ENCODE data around the gene PLXDC1.

Gene PLXDC1

DNA sequence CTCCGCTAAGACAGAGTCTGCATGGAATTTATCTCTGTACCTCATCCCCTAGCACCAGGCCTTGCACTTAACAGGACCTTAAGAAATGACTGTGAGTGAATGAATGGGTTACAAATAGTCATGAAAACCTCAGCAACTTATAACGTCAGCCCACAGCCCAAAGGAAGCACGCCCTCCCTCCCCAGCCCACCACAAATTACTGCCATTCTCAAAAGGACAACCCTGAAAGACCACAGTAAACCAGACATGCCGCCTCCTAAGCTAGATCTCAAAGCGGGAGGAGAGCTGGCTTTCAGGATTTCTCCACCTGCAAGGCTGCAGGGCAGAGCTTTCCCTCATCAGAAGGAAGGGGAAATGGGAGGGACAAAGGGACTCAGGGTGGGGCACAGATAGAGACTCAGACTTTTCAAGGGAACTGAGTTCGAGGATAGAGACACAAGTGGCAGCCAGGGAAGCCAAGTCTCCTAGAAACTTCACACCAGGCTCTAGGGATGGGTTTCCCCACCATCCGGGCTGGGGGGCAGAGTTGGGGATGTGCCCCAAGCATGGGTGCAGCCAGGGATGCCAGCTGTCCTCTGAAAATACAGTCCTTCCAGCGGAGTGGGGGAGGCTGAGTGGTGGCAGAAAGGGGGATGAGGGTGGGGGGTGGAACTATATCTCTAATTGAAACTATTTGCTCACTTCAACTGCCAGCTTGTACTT is 56.7 kb downstream of the PLXDC1 start:
- DNase-seq: no peak

DNA sequence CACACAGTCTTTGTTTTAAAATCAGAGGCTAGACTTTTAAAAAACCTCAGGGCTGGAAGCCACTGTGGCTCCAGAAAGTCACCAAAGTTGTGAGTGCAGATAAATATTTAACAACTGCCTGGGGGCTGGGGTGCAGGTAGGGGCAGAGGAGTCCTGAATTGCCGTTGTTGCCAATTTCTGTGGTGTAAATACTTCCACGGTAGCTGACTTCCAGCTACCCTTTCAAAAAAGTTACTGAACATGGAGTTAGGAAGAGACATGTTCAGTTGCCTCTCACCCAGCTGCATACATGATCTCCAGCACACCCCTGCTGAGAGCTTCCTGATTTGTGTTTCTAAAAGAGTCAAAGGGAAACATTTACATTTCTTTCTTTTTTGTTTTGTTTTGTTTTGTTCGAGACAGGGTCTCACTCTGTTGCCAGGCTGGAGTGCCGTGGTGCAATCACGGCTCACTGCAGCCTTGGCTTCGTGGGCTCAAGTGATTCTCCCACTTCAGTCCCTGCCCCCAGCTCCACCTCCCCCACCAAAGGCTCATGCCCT is 58.7 kb downstream of the PLXDC1 start:
- DNase-seq: no peak

DNA sequence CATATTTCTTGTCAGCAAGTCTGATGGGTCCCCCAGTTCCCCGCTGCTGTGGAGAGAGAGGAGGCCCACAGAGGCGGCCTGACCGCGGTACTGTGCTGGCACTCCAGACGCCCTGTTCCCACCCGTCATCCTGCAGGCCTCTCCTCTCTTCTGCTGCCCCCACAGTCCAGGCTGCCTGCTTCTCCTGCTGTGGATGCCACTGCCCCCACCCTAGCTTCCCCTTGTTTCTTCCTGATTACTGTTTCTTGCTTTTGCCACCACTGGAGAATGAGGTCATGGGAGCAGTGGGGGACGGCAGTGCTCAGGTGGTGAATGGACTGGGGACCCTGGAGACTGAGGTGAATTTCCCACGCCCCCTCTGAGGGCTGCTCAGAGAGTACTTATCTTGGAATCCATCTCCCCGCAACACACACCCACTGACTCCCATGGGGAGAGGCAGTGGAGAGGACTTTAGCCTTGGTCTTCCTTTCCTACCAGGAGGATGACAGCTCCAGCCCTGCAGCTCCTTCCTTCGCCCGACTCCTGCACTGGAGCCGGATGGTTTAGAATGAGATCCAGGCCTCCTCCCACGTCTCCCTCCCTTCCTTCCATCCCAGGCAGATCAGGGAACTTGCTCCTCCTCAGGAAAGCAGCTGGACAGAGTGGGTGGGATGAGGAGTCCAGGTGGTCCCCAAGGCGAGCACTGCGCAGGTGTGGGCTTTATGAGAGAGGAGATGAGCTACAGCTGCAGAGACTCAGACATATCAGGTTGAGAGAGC is 60.4 kb downstream of the PLXDC1 start:
- DNase-seq: no peak

DNA sequence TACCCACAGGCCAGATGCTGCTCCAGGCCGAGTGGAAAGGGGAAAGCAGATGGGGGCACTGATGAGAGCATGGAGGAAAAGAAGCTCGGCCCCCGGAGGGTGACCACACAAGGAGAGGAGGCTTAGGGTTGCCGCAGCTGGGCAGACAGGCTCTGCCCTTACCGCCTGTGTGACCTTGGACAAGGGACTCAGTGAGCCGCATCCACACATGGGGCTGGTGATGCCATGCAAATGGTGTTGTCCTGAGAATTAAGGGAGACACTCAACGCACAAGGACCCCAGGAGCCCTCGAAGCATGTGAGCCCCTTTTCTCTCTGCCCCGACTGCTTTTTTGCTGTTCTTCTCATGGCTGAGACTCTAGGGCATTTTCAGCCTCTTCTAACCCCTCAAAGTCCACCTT is 61.0 kb downstream of the PLXDC1 start:
- DNase-seq: no peak

DNA sequence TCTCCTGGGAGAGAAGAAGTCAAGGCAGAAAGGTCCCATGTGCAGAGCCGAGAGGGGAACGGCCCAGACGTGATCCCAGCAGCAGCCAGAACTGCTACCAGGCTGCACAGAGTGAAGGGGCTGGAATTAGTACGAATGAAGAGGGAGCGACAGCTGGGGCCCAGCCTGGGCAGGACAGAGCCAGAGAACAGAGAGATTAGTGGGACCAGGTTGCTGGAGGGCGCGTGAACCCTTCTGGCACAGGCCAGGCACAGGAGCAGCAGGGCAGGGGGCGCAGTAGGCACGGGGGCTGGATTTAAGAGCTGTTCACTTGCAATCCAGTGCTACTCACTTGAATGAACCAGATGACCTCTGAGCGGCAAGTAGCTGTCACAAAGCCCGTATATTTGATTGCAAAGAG is 66.9 kb downstream of the PLXDC1 start:
- DNase-seq: no peak

DNA sequence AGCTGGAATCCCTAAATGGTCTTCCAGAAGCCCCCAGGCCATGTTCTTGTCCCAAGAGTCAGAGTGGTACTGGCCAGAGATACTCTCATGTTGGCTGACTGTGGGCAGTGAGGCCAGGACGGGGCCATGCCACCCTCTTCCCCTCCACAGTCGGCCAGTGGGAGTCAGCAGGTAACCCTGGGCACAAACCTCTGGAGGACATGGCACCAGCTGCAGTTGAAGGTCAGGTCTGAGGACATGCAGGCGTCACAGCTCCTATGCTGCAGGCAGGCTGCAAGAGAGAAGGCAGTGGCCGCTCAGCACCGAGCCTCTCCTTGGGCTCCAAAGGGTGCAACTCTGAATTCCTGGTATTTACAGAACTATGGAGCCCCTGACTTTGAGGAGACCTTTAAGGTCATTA is 68.2 kb downstream of the PLXDC1 start:
- no peak for DNase-seq

DNA sequence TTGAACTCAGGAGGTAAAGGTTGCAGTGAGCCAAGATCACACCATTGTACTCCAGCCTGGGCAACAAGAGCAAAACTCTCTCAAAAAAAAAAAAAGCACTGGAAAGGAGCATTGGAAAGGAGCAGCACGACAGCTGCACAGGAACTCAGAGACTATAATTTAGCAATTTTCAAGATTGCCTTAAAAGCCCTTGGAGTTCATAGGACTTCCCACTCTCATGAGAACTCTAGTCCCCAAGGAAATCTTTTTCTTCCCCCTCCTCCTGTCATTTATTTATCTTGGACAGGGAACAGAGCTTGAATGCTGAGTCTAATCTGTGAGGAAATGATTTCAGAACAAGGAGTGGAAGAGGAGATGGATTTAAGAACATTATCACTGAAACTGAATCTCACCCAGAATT is 69.0 kb downstream of the PLXDC1 start:
- DNase-seq: no peak

DNA sequence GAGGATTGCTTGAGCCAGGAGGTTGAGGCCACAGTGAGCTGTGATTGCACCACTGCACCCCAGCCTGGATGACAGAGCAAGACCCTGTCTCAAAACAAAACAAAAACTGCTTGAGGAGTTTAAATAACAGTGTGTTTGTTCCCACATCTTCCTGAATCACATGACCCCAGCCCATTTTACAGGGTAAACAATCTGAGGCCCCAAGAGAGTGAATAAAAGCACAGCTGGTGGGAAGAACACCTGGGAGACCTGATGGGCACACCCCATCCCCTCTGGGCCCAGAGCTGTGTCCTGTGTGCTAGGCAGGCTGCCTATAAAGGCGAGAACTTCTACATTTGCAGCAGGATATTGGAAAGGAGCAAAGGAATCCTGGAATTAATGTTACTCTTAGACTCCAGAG is 69.6 kb downstream of the PLXDC1 start:
- DNase-seq: no peak

DNA sequence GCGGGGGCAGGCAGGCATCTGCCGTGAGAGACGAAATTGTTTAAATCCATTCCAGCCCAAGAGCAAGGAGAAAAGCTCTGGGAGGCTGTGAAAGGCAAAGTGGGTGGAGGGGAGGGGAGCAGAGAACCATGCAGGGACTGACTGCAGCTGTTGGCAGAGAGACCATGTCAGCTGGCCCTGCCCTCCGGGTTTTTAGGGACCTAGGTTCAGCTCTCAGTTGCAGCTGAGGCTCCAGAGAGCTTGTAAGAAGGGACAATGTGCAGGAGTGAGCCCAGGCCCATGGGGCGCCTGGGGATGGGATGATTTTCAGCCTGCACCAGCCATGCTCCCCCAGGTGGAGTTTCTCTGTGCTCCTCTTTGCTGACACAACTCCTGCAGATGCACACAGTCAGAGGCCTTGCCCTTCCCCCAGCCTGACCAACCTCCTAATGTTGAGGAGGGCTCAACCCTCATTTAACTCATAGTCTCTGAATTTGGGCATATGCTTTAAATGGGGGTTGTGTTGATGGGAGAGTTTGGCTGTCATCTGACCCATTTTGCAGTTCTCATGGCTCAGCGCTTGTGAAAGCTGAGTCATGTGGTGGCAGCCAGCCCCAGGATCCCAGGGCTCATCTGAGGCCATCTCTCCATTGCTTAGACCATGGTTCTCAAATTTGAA is 70.9 kb downstream of the PLXDC1 start:
- DNase-seq: no peak

DNA sequence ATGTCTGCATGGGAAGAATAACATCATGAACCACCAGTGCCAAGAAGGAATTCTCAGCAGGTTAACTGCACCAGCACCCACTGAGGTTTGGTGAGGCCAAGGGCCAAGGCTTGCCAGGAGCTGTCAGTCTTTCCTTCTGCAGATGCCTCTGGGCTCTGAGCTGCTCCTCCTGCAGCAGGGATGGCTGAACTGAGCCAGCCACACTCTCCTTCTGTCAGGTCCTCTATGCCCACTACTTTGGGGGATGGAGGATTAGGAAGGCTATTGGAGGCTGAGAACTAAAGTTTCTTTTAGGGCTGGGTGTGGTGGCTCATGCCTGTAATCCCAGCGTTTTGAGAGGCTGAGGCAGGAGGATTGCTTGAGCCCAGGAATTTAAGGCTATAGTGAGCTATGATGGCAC is 71.6 kb downstream of the PLXDC1 start:
- no peak for DNase-seq

DNA sequence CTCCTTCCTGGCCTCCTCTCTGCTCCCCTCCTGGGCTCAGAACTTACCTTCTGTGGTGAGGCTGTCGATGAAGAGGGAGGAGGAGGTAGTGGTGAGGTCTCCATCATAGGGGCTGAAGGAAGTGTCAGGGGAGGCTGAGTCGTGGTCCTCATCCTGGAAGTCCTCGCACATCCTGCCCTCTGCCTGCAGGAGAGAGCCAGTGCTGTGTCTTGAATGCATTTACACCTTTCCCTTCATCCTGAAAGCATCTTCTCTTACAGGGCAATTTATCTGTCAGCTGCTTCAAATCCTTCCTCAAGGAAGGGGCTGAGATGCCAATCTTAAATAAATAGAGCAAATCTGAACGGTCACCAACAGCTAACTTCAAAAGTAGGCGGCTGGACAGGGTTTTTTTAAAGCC is 73.6 kb downstream of the PLXDC1 start:
- no peak for DNase-seq

DNA sequence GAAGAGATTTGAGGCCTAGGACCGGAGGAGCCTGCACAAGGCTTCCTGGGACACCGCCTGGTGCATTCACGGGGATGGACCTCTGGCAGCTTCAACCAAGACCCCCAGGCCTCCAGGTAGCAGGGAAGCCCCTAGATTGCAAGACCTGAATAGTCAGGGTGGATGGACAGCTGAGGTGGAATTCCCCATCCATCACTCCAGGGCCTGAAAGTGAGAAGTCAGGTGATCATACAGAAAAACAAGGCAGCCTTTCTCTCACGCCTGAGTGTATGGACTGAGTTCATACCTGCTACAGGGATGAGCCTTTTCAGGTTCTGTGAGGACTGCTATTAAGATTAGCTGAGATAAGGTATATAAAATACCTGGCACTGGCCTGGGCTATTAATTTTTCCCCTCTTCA is 74.2 kb downstream of the PLXDC1 start:
- DNase-seq: no peak

DNA sequence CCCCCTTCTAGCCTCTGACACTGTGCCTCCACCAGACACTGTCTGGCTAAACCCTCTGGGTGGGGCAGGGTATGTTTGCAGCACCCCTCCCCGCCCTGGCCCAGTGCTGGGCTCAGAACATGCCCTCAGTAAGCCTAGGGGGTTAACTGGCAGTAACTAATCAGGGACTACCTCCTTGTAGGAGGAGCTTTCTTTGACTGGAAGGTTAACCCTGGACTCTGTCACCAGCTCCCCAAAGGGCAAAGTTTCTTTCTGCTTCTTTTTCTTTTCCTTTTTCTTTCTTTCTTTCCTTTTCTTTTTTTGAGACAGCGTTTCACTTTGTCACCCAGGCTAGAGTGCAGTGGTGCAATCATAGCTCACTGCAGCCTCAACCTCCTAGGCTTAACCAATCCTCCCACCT is 76.8 kb downstream of the PLXDC1 start:
- DNase-seq: no peak

DNA sequence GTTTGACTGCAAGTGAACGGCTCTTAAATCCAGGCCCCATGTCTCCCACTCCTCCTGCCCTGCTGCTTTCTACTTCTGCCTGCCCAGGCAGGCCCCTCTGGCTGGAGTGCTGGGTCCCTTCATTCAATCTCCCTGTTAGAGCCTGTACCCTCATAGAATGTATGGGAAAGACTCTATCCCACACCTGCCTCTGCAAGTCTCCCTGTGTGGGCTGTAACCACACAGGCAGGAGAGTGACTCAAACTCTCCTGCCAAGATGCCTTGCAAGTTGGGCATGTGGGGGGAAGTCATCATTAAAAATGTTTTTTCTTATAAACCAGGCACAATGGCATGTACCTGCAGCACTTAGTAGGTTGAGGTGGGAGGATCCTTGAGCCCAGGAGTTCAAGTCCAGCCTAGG is 77.5 kb downstream of the PLXDC1 start:
- DNase-seq: no peak

DNA sequence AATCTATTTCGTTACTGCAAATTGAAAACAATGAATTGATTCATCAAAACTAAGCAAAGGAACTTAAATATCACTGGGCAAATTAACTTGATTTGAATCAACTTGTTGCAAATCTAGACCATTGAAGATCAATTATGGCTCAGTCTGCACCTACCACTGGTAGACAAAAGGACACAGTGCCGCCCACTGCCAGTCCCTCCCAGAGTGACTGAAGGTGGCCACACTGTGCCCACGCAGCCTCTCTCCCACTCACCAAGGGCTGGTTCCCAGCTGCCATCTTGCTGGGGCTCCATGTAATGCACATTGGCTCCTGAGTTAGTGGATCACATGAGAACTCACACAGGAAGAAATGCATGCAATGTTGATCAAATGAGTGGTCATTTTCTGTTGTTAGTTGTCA is 78.1 kb downstream of the PLXDC1 start:
- no peak for DNase-seq

DNA sequence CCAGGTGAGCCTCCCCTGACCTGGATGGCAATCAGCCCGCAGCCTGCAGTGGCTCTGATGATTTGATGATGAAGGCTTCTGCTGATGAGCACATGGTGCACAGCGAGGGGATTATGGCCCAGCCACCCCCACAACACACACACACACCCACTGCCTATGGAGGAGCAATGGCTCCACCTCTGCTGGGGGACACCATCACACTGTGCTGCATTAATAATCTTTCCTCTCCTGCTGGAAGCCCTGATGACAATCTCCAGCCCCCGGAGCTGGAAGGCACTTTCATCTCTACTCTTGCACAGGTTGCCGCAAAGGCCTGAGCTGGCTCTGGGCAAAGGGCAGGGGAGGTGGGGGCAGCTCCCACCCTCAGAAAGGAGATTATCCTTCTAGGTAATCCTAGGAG is 79.9 kb downstream of the PLXDC1 start:
- no peak for DNase-seq

DNA sequence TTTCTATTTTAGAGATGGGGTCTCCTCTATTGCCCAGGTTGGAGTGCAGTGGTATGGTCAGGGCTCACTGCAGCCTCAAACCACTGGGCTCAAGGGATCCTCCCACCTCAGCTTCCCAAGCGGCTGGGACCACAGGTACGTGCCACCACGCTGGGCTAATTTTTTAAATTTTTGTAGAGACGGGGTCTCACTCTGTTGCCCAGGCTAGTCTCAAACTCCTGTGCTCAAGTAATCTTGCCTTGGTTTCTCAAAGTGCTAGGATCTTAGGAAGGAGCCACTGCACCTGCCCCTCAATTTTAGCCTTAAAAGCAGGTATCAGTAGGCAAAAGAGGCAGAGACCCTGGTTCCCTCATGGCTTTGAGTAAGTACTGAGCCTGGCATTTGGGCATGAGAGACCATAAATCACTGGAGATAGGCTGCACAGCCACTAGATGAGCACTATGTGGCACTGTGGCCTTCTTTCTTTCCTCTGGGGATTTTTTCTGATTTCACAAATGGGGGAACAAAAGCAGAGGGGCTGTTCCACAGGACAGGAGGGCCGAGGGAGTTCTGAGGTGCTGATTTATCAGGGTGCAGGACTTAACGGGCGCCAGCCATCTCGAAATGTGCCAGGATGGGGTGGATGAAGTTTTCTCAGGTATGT is 82.2 kb downstream of the PLXDC1 start:
- DNase-seq: peak; percentile 11

DNA sequence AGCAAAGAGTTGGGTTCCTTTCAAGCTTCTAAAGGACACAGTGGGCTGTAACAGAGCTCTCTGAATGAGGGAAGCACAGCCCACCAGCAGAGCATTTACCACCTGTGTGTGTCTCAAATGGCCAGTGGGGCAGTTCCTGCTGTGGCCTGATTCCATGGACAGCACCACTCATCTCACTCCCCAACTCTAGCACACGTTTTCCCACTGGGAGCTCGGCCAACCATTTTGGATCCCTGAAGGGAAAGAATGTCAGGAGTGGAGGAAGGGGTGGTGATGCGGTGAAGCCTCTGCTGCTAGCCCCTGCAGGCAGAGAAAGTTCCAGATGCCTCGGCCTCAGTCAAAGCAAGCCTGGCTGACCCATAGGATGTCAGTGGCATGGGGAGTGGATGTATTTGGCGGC is 86.6 kb downstream of the PLXDC1 start:
- DNase-seq: no peak

DNA sequence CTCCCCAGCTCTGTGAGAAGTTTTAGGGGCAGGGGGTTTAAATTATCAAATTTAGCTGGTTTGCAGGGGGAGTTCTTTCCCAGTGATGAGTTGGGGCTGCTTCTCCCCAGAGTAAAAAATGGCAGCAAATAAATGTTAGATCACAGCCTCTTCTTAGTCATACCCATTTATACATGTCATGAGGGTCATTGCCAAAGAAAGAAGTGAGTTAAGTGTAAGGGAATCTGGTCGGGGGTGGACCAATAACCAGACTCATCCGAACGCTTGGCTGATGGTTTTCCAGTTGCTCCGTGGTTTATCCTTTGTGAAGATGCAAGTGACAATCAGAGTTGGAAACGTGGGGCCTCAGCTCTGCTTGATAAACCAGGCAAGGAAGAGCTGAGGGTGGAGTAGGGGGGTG is 87.1 kb downstream of the PLXDC1 start:
- DNase-seq: no peak

DNA sequence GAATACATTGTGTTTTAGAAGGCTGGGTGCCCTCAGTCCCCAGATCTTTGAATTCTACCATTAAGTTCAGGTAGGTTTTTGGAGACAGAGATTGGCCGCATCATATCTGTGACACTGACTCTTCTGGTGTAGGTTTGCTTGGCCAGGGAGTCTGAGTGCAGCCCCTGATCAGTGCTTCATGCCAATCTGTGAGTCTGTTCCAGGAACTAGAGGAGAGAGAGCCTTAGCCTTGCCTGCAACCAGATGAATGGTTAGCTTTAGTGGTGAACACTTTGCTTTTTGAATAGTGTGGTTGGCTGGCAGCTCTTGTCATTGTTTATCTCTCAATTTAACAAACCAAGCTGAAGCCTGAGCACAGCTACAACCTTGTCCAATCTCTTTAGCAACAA is 87.8 kb downstream of the PLXDC1 start:
- no peak for DNase-seq

DNA sequence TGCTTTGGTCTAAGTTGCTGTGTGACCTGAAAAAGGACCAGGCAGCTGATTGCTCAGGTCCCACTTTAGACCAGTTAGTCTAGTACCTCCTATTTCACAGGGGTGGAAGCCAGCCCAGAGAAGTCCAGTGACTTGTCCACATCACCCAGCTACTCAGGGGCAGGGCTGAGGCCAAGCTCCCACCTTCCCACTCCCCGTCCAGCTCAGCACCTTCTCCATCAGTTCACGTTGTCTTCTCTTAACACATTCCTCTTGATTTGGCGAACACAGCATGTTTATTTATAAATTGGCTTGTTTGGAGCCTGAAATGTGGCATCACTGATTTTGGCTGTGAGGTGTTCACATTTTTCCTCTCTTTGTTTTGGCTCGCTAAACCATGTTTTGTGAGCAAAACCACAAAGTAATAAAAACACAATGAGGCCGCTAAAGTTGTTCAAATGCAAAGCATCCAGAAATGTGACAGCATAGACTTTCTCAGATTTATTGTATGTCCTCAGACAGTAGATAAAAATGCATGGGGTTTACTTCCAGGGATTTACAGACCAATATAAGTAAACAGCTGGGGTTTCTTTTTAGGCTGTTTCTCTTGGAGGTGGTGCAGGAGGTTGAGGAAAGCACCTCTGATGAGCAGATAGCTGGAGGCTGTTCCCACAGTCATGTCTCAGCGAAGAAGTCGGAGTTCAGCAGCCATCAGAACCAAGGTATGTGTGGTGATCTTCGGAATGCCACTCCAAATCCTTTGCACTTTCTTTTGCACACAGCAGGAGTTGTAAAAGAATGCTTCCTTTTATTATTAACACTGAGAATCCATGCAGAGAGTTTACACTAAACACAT is 88.4 kb downstream of the PLXDC1 start:
- DNase-seq: no peak

DNA sequence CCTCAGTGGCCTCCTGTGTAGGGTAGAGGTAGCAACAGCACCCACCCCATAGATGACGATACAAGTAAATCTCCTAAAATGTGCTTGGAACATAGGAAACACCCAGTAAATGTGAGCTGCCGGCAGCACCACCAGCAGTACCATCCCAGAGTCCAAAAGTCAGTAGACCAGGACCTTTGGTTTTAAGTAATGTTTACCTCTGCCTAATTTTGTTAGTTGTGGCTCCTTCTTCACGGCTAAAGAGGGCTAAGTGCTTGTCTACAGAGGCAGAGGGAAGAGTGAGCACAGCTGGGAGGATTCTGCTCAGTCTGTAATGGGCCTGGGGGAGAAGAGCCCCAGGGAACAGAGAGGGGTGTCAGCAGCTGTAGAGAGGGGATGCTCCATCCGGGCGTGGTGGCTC is 92.9 kb downstream of the PLXDC1 start:
- no peak for DNase-seq

All from GDM1 (cell line).